GM12874 (cell line): ENCODE measurements around the gene GAA.

ENCODE experiments used
- CTCF ChIP-seq: IDR thresholded peaks from 2 replicates; pipeline ENCODE4 v1.5.1; 2011; ENCODE audit warnings: low read depth, mild to moderate bottlenecking, control low read depth, low read length, moderate library complexity; ENCODE audit not compliant: insufficient read depth

The GAA gene

GRCh38 chr17:80086081-80086480 is 15.3 kb upstream of the GAA start:
- no peak for TF ChIP-seq CTCF

GRCh38 chr17:80086616-80087015 is 14.8 kb upstream of the GAA start:
- no peak for TF ChIP-seq CTCF

GRCh38 chr17:80087346-80088265 is 13.8 kb upstream of the GAA start:
- TF ChIP-seq CTCF: no peak

GRCh38 chr17:80089762-80090161 is 11.6 kb upstream of the GAA start:
- TF ChIP-seq CTCF: no peak

- no peak for TF ChIP-seq CTCF
These were observed 10.0 kb upstream of the GAA start for GRCh38 chr17:80091376-80091775.

GRCh38 chr17:80092959-80093358 is 8.4 kb upstream of the GAA start:
- no peak for TF ChIP-seq CTCF

GRCh38 chr17:80095038-80095843 is 6.1 kb upstream of the GAA start:
- TF ChIP-seq CTCF: no peak
